Activated gamma-delta T cell treated with Interleukin-2 at 50 U/mL for 16 hours (primary cell): Measurements from ENCODE around the gene SNX19.

Experiments used
- DNase-seq: peaks from one replicate; pipeline ENCODE4 v3.0.0-alpha.2; 2020

Gene SNX19

GRCh38 chr11:130904380-130904779 is 11.9 kb downstream of the SNX19 start:
- no peak for DNase-seq

GRCh38 chr11:130902380-130902779 is 13.9 kb downstream of the SNX19 start:
- DNase-seq: no peak

GRCh38 chr11:130899106-130899505 is 17.2 kb downstream of the SNX19 start:
- DNase-seq: no peak

- DNase-seq: no peak
Measured at GRCh38 chr11:130897262-130898182, 18.8 kb downstream of the SNX19 start.

GRCh38 chr11:130894322-130895025 is 21.8 kb downstream of the SNX19 start:
- peak; percentile 42 for DNase-seq

GRCh38 chr11:130892861-130893260 is 23.4 kb downstream of the SNX19 start:
- no peak for DNase-seq

- DNase-seq: no peak
Measured at GRCh38 chr11:130891326-130891725, 25.0 kb downstream of the SNX19 start.

- no peak for DNase-seq
Measured at GRCh38 chr11:130890039-130890745, 26.1 kb downstream of the SNX19 start.

- DNase-seq: no peak
Measured at GRCh38 chr11:130888790-130889189, 27.5 kb downstream of the SNX19 start.

- DNase-seq: no peak
Measured at GRCh38 chr11:130886704-130887103, 29.6 kb downstream of the SNX19 start.

- DNase-seq: no peak
Measured at GRCh38 chr11:130882138-130882551, 34.1 kb downstream of the SNX19 start.

- DNase-seq: no peak
Measured at GRCh38 chr11:130881475-130882137, 34.7 kb downstream of the SNX19 start.

- DNase-seq: no peak
Measured at GRCh38 chr11:130879836-130880235, 36.4 kb downstream of the SNX19 start.

- DNase-seq: no peak
Measured at GRCh38 chr11:130876931-130877915, 39.1 kb downstream of the SNX19 start.

- DNase-seq: no peak
Measured at GRCh38 chr11:130876100-130876499, 40.2 kb downstream of the SNX19 start.

GRCh38 chr11:130874955-130875531 is 41.2 kb downstream of the SNX19 start:
- DNase-seq: no peak

GRCh38 chr11:130874396-130874795 is 41.9 kb downstream of the SNX19 start:
- DNase-seq: no peak

GRCh38 chr11:130873761-130874160 is 42.5 kb downstream of the SNX19 start:
- DNase-seq: no peak

- no peak for DNase-seq
Measured at GRCh38 chr11:130872981-130873380, 43.3 kb downstream of the SNX19 start.

GRCh38 chr11:130872513-130872912 is 43.8 kb downstream of the SNX19 start:
- DNase-seq: no peak

GRCh38 chr11:130872102-130872501 is 44.2 kb downstream of the SNX19 start:
- DNase-seq: no peak
